Measurements from ENCODE around the gene IQSEC2. TPM values are rescaled to one million over a fixed set of nuclear protein-coding genes. Genes with fewer than 3 reads are reported as not detected.
A peak's percentile ranks its signal among the peaks of the same experiment; 100 is the strongest.

Gene IQSEC2
- total and polyA plus RNA-seq, 2 of the 13 experiments (the other 11 are each of a cell fraction or from before 2014, with no cell fraction given), result 0.13 to 0.21 TPM

DNA sequence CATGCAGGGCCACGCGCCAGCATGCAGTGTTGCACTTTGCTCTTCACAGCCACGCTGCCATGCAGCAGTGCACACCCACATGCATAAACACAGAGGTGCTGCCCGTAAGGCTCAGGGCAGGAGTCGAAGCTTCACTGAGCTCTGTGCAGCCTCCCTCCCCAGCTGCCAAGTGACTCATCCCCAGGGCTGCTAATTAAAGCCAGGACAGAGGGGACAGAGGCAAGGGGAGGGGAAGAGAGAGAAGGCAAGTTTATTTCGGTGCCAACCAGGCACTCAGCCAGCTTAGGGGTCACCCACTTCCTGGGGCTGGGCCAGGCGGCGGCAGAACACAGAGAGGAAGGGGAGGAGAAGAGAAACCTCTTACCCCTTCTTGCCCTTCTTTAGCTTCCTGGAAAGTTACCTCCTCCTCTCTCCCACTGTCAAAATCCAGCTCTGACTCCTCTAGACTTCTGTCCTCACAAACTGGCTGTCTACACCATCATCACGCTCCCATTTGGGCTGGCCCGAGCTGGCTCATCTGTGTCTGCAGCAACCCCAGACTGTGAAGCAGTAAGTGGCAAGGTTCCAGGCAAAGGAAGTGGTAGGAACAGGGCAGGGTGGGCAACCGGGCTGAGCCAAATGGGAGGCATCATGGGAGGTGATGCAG, 6.2 kb upstream of the IQSEC2 start (continued):
- TF ChIP-seq ZNF142 (CRISPR knock-in tag; IDR thresholded peaks at IDR 0.05) (no peak), ATM (IDR thresholded peaks at IDR 0.05; ENCODE audit: borderline replicate concordance) (no peak), USF2 (IDR thresholded peaks at IDR 0.05; ENCODE audit: low read depth, low read length) (no peak), USF2 (CRISPR knock-in tag; IDR thresholded peaks at IDR 0.05; ENCODE audit: borderline replicate concordance) (no peak), NFYC (CRISPR knock-in tag; IDR thresholded peaks at IDR 0.05) (no peak), PCBP2 (optimal IDR thresholded peaks at IDR 0.05; ENCODE audit: low read depth, low read length, poor library complexity, severe bottlenecking) (no peak), MBD4 (IDR thresholded peaks at IDR 0.05; ENCODE audit: borderline replicate concordance, low read length) (no peak), ZNF672 (CRISPR knock-in tag; IDR thresholded peaks at IDR 0.05) (no peak), NFIB (CRISPR knock-in tag; IDR thresholded peaks at IDR 0.05; ENCODE audit: borderline replicate concordance) (no peak), MATR3 (CRISPR knock-in tag; IDR thresholded peaks at IDR 0.05) (no peak), RXRA (CRISPR knock-in tag; IDR thresholded peaks at IDR 0.05) (no peak), ZNF644 (CRISPR knock-in tag; IDR thresholded peaks at IDR 0.05; ENCODE audit: low read depth) (no peak), FOXK2 (IDR thresholded peaks at IDR 0.05) (no peak), PLSCR1 (CRISPR knock-in tag; IDR thresholded peaks at IDR 0.05; ENCODE audit: borderline replicate concordance) (no peak), HNF4A (CRISPR knock-in tag; IDR thresholded peaks at IDR 0.05) (peak; percentile 30; the same call in 1 of the 2 replicates), NKX3-1 (CRISPR knock-in tag; IDR thresholded peaks at IDR 0.05) (no peak)
- TF ChIP-seq, protein P1, sequence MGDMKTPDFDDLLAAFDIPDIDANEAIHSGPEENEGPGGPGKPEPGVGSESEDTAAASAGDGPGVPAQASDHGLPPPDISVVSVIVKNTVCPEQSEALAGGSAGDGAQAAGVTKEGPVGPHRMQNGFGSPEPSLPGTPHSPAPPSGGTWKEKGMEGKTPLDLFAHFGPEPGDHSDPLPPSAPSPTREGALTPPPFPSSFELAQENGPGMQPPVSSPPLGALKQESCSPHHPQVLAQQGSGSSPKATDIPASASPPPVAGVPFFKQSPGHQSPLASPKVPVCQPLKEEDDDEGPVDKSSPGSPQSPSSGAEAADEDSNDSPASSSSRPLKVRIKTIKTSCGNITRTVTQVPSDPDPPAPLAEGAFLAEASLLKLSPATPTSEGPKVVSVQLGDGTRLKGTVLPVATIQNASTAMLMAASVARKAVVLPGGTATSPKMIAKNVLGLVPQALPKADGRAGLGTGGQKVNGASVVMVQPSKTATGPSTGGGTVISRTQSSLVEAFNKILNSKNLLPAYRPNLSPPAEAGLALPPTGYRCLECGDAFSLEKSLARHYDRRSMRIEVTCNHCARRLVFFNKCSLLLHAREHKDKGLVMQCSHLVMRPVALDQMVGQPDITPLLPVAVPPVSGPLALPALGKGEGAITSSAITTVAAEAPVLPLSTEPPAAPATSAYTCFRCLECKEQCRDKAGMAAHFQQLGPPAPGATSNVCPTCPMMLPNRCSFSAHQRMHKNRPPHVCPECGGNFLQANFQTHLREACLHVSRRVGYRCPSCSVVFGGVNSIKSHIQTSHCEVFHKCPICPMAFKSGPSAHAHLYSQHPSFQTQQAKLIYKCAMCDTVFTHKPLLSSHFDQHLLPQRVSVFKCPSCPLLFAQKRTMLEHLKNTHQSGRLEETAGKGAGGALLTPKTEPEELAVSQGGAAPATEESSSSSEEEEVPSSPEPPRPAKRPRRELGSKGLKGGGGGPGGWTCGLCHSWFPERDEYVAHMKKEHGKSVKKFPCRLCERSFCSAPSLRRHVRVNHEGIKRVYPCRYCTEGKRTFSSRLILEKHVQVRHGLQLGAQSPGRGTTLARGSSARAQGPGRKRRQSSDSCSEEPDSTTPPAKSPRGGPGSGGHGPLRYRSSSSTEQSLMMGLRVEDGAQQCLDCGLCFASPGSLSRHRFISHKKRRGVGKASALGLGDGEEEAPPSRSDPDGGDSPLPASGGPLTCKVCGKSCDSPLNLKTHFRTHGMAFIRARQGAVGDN (CRISPR knock-in tag; IDR thresholded peaks at IDR 0.05), result peak; percentile 59
